ENCODE results near the gene FOXP1. TPM values are rescaled to one million over a fixed set of nuclear protein-coding genes. Genes with fewer than 3 reads are reported as not detected.
A peak's percentile ranks its signal among the peaks of the same experiment; 100 is the strongest.
"Not testable (repeated sequence)": the region's sequence is repeated elsewhere in the genome, so short reads cannot be mapped to it uniquely, and the experiment has no call there.

FOXP1 gene
- total RNA-seq, 2 donors from 2014 or later: 101 to 171 TPM

- peaks cover 64% of the 10 kb centered on the region for H3K4me1 Mint-ChIP-seq
- H3K36me3 Mint-ChIP-seq (ENCODE audit: low read depth): peaks cover 99% of the 10 kb centered on the region
- peak overlapping the region; percentile 79 for H3K27ac Mint-ChIP-seq
- no peaks in the 10 kb centered on the region for H3K9me3 Mint-ChIP-seq
- H3K27me3 Mint-ChIP-seq: no peaks in the 10 kb centered on the region
- ATAC-seq (replicated peaks): peak; percentile 56
- H3K4me3 Mint-ChIP-seq: peak overlapping the region; percentile 49
Measured at GRCh38 chr3:71025516-71025915, 558.0 kb downstream of the FOXP1 start.

- Mint-ChIP-seq H3K4me3 (peak overlapping the region; percentile 49), H3K27me3 (no peaks in the 10 kb centered on the region), H3K27ac (peak overlapping the region; percentile 79), H3K4me1 (peaks cover 59% of the 10 kb centered on the region), H3K36me3 (ENCODE audit: low read depth) (peaks cover 96% of the 10 kb centered on the region), H3K9me3 (no peaks in the 10 kb centered on the region)
- ATAC-seq (replicated peaks): no peak
Measured at GRCh38 chr3:71025010-71025409, 558.5 kb downstream of the FOXP1 start.

- Mint-ChIP-seq H3K36me3 (ENCODE audit: low read depth) (peaks cover 95% of the 10 kb centered on the region), H3K4me3 (no peak overlapping the region), H3K9me3 (no peaks in the 10 kb centered on the region), H3K27me3 (no peaks in the 10 kb centered on the region), H3K27ac (peak overlapping the region; percentile 79), H3K4me1 (peaks cover 55% of the 10 kb centered on the region)
- no peak for ATAC-seq (replicated peaks)
Measured at GRCh38 chr3:71022551-71023335, 560.8 kb downstream of the FOXP1 start.

- Mint-ChIP-seq H3K4me1 (peaks cover 24% of the 10 kb centered on the region), H3K27ac (peak overlapping the region; percentile 26), H3K36me3 (ENCODE audit: low read depth) (peaks cover 93% of the 10 kb centered on the region), H3K9me3 (no peaks in the 10 kb centered on the region), H3K4me3 (no peak overlapping the region), H3K27me3 (no peaks in the 10 kb centered on the region)
- ATAC-seq (replicated peaks): no peak
Measured at GRCh38 chr3:71018799-71019198, 564.7 kb downstream of the FOXP1 start.

GRCh38 chr3:71016178-71016845 lies 567.2 kb downstream of the FOXP1 start:
- ATAC-seq (replicated peaks): no peak
- H3K4me3 Mint-ChIP-seq: no peak overlapping the region
- H3K36me3 Mint-ChIP-seq (ENCODE audit: low read depth): peaks cover 93% of the 10 kb centered on the region
- peak overlapping the region; percentile 66 for H3K27ac Mint-ChIP-seq
- peaks cover 18% of the 10 kb centered on the region for H3K4me1 Mint-ChIP-seq
- H3K27me3 Mint-ChIP-seq: no peaks in the 10 kb centered on the region
- H3K9me3 Mint-ChIP-seq: no peaks in the 10 kb centered on the region

- not testable (repeated sequence) for ATAC-seq (replicated peaks); H3K27ac Mint-ChIP-seq; H3K9me3 Mint-ChIP-seq; H3K27me3 Mint-ChIP-seq
- peaks cover 98% of the 10 kb centered on the region for H3K36me3 Mint-ChIP-seq (ENCODE audit: low read depth)
- peaks cover 22% of the 10 kb centered on the region for H3K4me1 Mint-ChIP-seq
- peak overlapping the region; percentile 34 for H3K4me3 Mint-ChIP-seq
Measured at GRCh38 chr3:71014616-71015015, 568.9 kb downstream of the FOXP1 start.

- H3K4me1 Mint-ChIP-seq: peaks cover 29% of the 10 kb centered on the region
- no peak for ATAC-seq (replicated peaks)
- peaks cover 98% of the 10 kb centered on the region for H3K36me3 Mint-ChIP-seq (ENCODE audit: low read depth)
- H3K27ac Mint-ChIP-seq: peak overlapping the region; percentile 65
- H3K9me3 Mint-ChIP-seq: no peaks in the 10 kb centered on the region
- H3K27me3 Mint-ChIP-seq: no peaks in the 10 kb centered on the region
- H3K4me3 Mint-ChIP-seq: peak overlapping the region; percentile 34
Measured at GRCh38 chr3:71012971-71013370, 570.6 kb downstream of the FOXP1 start.

GRCh38 chr3:71011565-71012287 lies 571.8 kb downstream of the FOXP1 start:
- no peaks in the 10 kb centered on the region for H3K9me3 Mint-ChIP-seq
- H3K27me3 Mint-ChIP-seq: no peaks in the 10 kb centered on the region

GRCh38 chr3:71010726-71011455 lies 572.6 kb downstream of the FOXP1 start:
- Mint-ChIP-seq H3K27me3 (no peaks in the 10 kb centered on the region), H3K36me3 (ENCODE audit: low read depth) (peaks cover 99% of the 10 kb centered on the region), H3K9me3 (no peaks in the 10 kb centered on the region), H3K27ac (peak overlapping the region; percentile 96), H3K4me1 (peaks cover 32% of the 10 kb centered on the region), H3K4me3 (peak overlapping the region; percentile 77)
- ATAC-seq (replicated peaks): peak; percentile 93

More at GRCh38 chr3:71011565-71012287, 571.8 kb downstream of the FOXP1 start:
- H3K4me3 Mint-ChIP-seq: peak overlapping the region; percentile 77
- no peak for ATAC-seq (replicated peaks)
- H3K4me1 Mint-ChIP-seq: peaks cover 32% of the 10 kb centered on the region
- peak overlapping the region; percentile 96 for H3K27ac Mint-ChIP-seq
- H3K36me3 Mint-ChIP-seq (ENCODE audit: low read depth): peaks cover 100% of the 10 kb centered on the region

- ATAC-seq (replicated peaks): no peak
- peak overlapping the region; percentile 87 for H3K27ac Mint-ChIP-seq
- no peaks in the 10 kb centered on the region for H3K27me3 Mint-ChIP-seq
- H3K4me1 Mint-ChIP-seq: peaks cover 33% of the 10 kb centered on the region
- peak overlapping the region; percentile 77 for H3K4me3 Mint-ChIP-seq
- peaks cover 99% of the 10 kb centered on the region for H3K36me3 Mint-ChIP-seq (ENCODE audit: low read depth)
- H3K9me3 Mint-ChIP-seq: no peaks in the 10 kb centered on the region
Measured at GRCh38 chr3:71008350-71008935, 575.1 kb downstream of the FOXP1 start.

GRCh38 chr3:71006810-71007785 lies 576.4 kb downstream of the FOXP1 start:
- H3K9me3 Mint-ChIP-seq: no peaks in the 10 kb centered on the region
- peaks cover 33% of the 10 kb centered on the region for H3K4me1 Mint-ChIP-seq
- H3K36me3 Mint-ChIP-seq (ENCODE audit: low read depth): peaks cover 99% of the 10 kb centered on the region
- peak overlapping the region; percentile 87 for H3K27ac Mint-ChIP-seq
- no peak for ATAC-seq (replicated peaks)
- H3K4me3 Mint-ChIP-seq: peak overlapping the region; percentile 77
- H3K27me3 Mint-ChIP-seq: no peaks in the 10 kb centered on the region

GRCh38 chr3:71005702-71006321 lies 577.7 kb downstream of the FOXP1 start:
- no peaks in the 10 kb centered on the region for H3K9me3 Mint-ChIP-seq
- no peaks in the 10 kb centered on the region for H3K27me3 Mint-ChIP-seq
- peaks cover 99% of the 10 kb centered on the region for H3K36me3 Mint-ChIP-seq (ENCODE audit: low read depth)
- peaks cover 37% of the 10 kb centered on the region for H3K4me1 Mint-ChIP-seq
- H3K4me3 Mint-ChIP-seq: peak overlapping the region; percentile 8
- no peak for ATAC-seq (replicated peaks)
- no peak overlapping the region for H3K27ac Mint-ChIP-seq

Measured in activated T-helper 17 cell treated with anti-CD3 and anti-CD28 coated beads, Interleukin-2, amount 50 U/mL, for 72 hours (primary cell).